Caco-2 (cell line): Measurements from ENCODE around the gene PPP1R2. TPM values are rescaled to one million over a fixed set of nuclear protein-coding genes. Genes with fewer than 3 reads are reported as not detected.
A peak's percentile ranks its signal among the peaks of the same experiment; 100 is the strongest.
"Not testable (repeated sequence)": the region's sequence is repeated elsewhere in the genome, so short reads cannot be mapped to it uniquely, and the experiment has no call there.

ENCODE experiments used
- Bru-seq: library from RNA; stranded (reverse); fragments of 400-500 nt; gene quantifications from one replicate; lab custom pipeline; 2021; lab: Mats Ljungman, UMichigan
- BruChase-seq, 2 experiments: library from RNA; stranded (reverse); fragments of 400-500 nt; gene quantifications; one replicate each; lab custom pipeline; 2021; lab: Mats Ljungman, UMichigan
- BruUV-seq: library from RNA; stranded (reverse); fragments of 400-500 nt; replicated peaks from 2 replicates; lab custom pipeline; 2021; lab: Mats Ljungman, UMichigan
- CTCF ChIA-PET: fragments of 300-600 bp; sonication (Branson Sonifier 250); formaldehyde crosslinking; loops from one replicate; lab custom pipeline; 2022; ENCODE audit warnings: antibody characterized with exemption; lab: Charles Lee
- POLR2A ChIA-PET: fragments of 300-600 bp; sonication (Branson Sonifier 250); formaldehyde crosslinking; loops from one replicate; lab custom pipeline; 2022; ENCODE audit warnings: antibody characterized with exemption; lab: Charles Lee
- DNase-seq, 2 experiments: peaks; one replicate each; pipeline versions ENCODE4 v3.0.0 to v3.0.0-alpha.2; 2020 to 2022
- H3K27me3 ChIP-seq: replicated peaks from 2 replicates; pipeline ENCODE4 v1.6.0; 2011; ENCODE audit warnings: low read length; ENCODE audit not compliant: control insufficient read depth, insufficient read depth
- H3K36me3 ChIP-seq: 2 replicates; pipeline ENCODE4 v1.5.1; 2011; ENCODE audit warnings: low read length; ENCODE audit not compliant: control insufficient read depth, insufficient read depth
- H3K4me1 ChIP-seq: fragments of 250-450 bp; sonication (Bioruptor Pico); 2 replicates; pipeline ENCODE4 v1.5.1; 2020; ENCODE audit warnings: mild to moderate bottlenecking
- H3K4me3 ChIP-seq: 2 replicates; pipeline ENCODE4 v1.5.1; 2011; ENCODE audit warnings: low read depth, mild to moderate bottlenecking, control low read depth, low read length
- H3K9me3 ChIP-seq: fragments of 250-450 bp; sonication (Bioruptor Pico); 2 replicates; pipeline ENCODE4 v1.5.1; 2020; ENCODE audit warnings: mild to moderate bottlenecking, moderate library complexity
- H3K27ac Mint-ChIP-seq: one replicate; pipeline ENCODE4 v1.8.0; 2022; ENCODE audit warnings: mixed read lengths; ENCODE audit not compliant: unreplicated experiment
- H3K27me3 Mint-ChIP-seq: one replicate; pipeline ENCODE4 v1.8.0; 2022; ENCODE audit warnings: mixed read lengths; ENCODE audit not compliant: insufficient read depth, unreplicated experiment
- H3K36me3 Mint-ChIP-seq: one replicate; pipeline ENCODE4 v1.8.0; 2022; ENCODE audit warnings: mild to moderate bottlenecking, mixed read lengths; ENCODE audit not compliant: insufficient read depth, unreplicated experiment
- H3K4me1 Mint-ChIP-seq: one replicate; pipeline ENCODE4 v1.8.0; 2022; ENCODE audit warnings: low read depth, mixed read lengths; ENCODE audit not compliant: unreplicated experiment
- H3K4me3 Mint-ChIP-seq: one replicate; pipeline ENCODE4 v1.8.0; 2022; ENCODE audit warnings: mild to moderate bottlenecking, moderate library complexity, mixed read lengths; ENCODE audit not compliant: unreplicated experiment
- H3K9me3 Mint-ChIP-seq: one replicate; pipeline ENCODE4 v1.8.0; 2022; ENCODE audit warnings: mixed read lengths; ENCODE audit not compliant: unreplicated experiment
- CTCF ChIP-seq, 2 experiments: fragments of 200-600 bp in 1 of 2; IDR thresholded peaks; 1 replicate in 1 of 2; 2 replicates in 1 of 2; pipeline versions ENCODE4 v1.5.1 to v1.8.0; 2011 to 2022; ENCODE audit warnings: antibody characterized with exemption in 1 of 2, control low read depth in 1 of 2, inconsistent platforms in 1 of 2, low read depth in 1 of 2, low read length in 1 of 2, mild to moderate bottlenecking in 1 of 2, moderate library complexity in 1 of 2; ENCODE audit not compliant: insufficient read depth in 1 of 2, severe bottlenecking in 1 of 2, unreplicated experiment in 1 of 2
- intact Hi-C: fragments of 100-400 bp; cut with micrococcal nuclease; formaldehyde crosslinking; loops from one replicate; pipeline ENCODE4 v1.10.0; 2022; ENCODE audit not compliant: unreplicated experiment
- long read RNA-seq: library from polyadenylated mRNA; stranded (forward); transcript quantifications from one replicate; pipeline ENCODE4 v2.0.0, GENCODE V29; 2022
- total RNA-seq: library from RNA; stranded (reverse); gene quantifications from 2 replicates; pipeline ENCODE4 v1.2.3, GENCODE V29; 2022

The PPP1R2 gene
- 135 and 150 TPM in 2 replicates for total RNA-seq
- percentile 96 among the genes with signal in this experiment for Bru-seq, nascent RNA
- percentile 96 among the genes with signal in this experiment for BruChase-seq, experiment 1, labeled RNA remaining after a 2-hour chase
- percentile 98 among the genes with signal in this experiment for BruChase-seq, experiment 2, labeled RNA remaining after a 6-hour chase
- long read RNA-seq, transcript PPP1R2-206 (6 exons, 3,450 nt), result major isoform, 400 of 439 reads
- long read RNA-seq, partial matches to known transcripts, result 2 of 439 reads
- long read RNA-seq, other reads (novel, unspliced or antisense), result 29 of 439 reads

DNA sequence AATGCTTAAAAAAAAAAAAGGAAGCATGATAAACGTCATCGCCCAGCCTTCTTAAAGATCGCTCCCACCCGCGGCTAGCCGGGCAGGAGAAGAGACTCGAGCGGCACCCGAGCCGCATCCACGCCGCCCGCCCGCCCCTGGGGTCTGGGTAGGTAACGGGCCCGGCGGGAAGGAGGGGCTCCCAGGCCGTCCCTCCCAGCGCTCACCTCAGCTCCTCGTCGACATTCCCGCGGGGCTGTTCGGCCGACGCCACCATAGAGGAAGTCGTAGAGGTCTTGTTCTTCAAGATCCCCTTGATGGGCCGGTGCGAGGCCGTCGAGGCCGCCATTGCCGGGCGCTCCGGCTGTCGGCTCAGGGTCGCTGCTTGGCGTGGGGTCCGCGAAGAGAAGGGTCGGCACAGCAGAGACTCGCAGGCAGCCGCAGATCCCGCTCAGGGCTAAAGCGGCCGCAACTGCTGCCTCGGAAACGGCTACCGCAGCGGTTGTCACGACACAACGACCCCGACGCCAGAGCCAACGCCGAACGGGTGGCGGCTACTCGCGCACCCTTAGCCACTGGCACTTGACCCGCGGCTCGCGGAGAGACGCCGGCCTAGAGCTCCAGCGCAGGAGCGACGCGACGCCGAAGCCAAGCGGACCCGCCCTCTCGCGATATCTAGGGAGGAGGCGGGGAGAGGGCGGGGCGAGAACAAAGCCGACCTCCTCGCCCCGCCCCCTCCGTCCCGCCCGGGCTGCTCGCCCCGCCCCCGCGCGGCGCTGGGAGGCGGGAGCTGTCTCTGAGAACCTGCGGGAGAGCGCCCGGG is at the start of gene PPP1R2:
Gene PPP1R2, minus strand, starts transcription at position 628 of the 802 bp plus-strand sequence. Its CDS starts 300 bp downstream, at position 328.
- ChIA-PET POLR2A (interaction anchor here (0.5 to 1.9 kb wide), 7 partner anchors 10 to 1302 kb away, joined by 3 to 6 read pairs (median 3); partner anchors contain the start of gene APOD), CTCF (interaction anchor here (0.6 to 2.5 kb wide), 4 partner anchors 20 to 273 kb away, joined by 3 to 13 read pairs (median 3); partner anchors contain the start of gene XXYLT1)
- Histone ChIP-seq H3K36me3 (no peaks in the 10 kb centered on the region), H3K4me1 (peaks cover 58% of the 10 kb centered on the region), H3K4me3 (peak within 1 kb of the TSS; percentile 79), H3K9me3 (no peaks in the 10 kb centered on the region), H3K27me3 (no peaks in the 10 kb centered on the region)
- H3K4me3 Mint-ChIP-seq, result peak within 1 kb of the TSS; percentile 67
- H3K27ac Mint-ChIP-seq, result peak within 1 kb of the TSS; percentile 90
- peaks cover 30% of the 10 kb centered on the region for H3K4me1 Mint-ChIP-seq
- peaks cover 16% of the 10 kb centered on the region for H3K36me3 Mint-ChIP-seq
- BruUV-seq, result no TSS peak
- no peaks in the 10 kb centered on the region for H3K27me3 Mint-ChIP-seq
- H3K9me3 Mint-ChIP-seq, result no peaks in the 10 kb centered on the region
- intact Hi-C loops, result no loop called here
- peak; percentile 89 to 94 for DNase-seq
- no peak for TF ChIP-seq CTCF (IDR thresholded peaks at IDR 0.05; ENCODE audit: insufficient read depth in 1 of 2, low read depth in 1 of 2, low read length in 1 of 2, severe bottlenecking in 1 of 2, unreplicated experiment in 1 of 2)

DNA sequence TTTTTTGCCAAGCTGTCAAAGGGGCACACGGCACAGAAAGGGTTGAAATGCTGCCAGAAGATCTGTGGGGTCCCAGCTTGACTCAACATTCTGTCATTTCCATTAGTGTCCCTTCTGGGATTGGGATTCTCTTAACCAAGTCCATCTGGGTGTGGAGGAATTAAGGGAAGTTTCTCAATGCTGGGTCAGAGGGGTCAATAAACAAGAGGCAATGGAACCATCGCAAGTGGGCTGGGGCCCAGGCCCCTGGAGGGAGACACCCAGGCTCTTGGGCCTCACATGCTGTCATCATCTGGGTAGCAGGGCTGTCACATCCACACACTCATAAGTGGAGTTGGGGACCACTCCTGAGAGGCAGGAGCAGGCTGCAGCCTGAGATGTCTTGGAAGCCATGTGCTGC is 48.7 kb upstream of the PPP1R2 start:
- no peak for DNase-seq
- no TSS peak for BruUV-seq
- no peaks in the 10 kb centered on the region for H3K27me3 ChIP-seq
- H3K36me3 ChIP-seq, result peaks cover 2% of the 10 kb centered on the region; the same call in 1 of the 2 replicates
- no peak overlapping the region for H3K27ac Mint-ChIP-seq
- ChIA-PET CTCF (no interaction called here), POLR2A (no interaction called here)
- H3K9me3 Mint-ChIP-seq, result no peaks in the 10 kb centered on the region
- no peaks in the 10 kb centered on the region for H3K36me3 Mint-ChIP-seq
- H3K4me3 Mint-ChIP-seq, result no peak overlapping the region
- H3K4me3 ChIP-seq, result no peak overlapping the region
- H3K27me3 Mint-ChIP-seq, result no peaks in the 10 kb centered on the region
- peaks cover 60% of the 10 kb centered on the region for H3K9me3 ChIP-seq
- H3K4me1 ChIP-seq, result peaks cover 47% of the 10 kb centered on the region
- TF ChIP-seq CTCF (IDR thresholded peaks at IDR 0.05; ENCODE audit: insufficient read depth in 1 of 2, low read depth in 1 of 2, low read length in 1 of 2, severe bottlenecking in 1 of 2, unreplicated experiment in 1 of 2), result no peak
- intact Hi-C loops, result no loop called here
- H3K4me1 Mint-ChIP-seq, result no peaks in the 10 kb centered on the region

GRCh38 chr3:195591220-195591619 is 48.1 kb upstream of the PPP1R2 start:
- no peaks in the 10 kb centered on the region for H3K27me3 ChIP-seq
- POLR2A ChIA-PET, result no interaction called here
- peaks cover 61% of the 10 kb centered on the region for H3K9me3 ChIP-seq
- no TSS peak for BruUV-seq
- CTCF ChIA-PET, result no interaction called here
- Mint-ChIP-seq H3K9me3 (no peaks in the 10 kb centered on the region), H3K4me3 (no peak overlapping the region), H3K36me3 (no peaks in the 10 kb centered on the region), H3K27ac (no peak overlapping the region), H3K4me1 (no peaks in the 10 kb centered on the region), H3K27me3 (no peaks in the 10 kb centered on the region)
- H3K4me1 ChIP-seq, result peaks cover 47% of the 10 kb centered on the region
- peaks cover 2% of the 10 kb centered on the region; the same call in 1 of the 2 replicates for H3K36me3 ChIP-seq
- intact Hi-C loops, result no loop called here
- H3K4me3 ChIP-seq, result no peak overlapping the region
- DNase-seq, result no peak
- no peak for TF ChIP-seq CTCF (IDR thresholded peaks at IDR 0.05; ENCODE audit: insufficient read depth in 1 of 2, low read depth in 1 of 2, low read length in 1 of 2, severe bottlenecking in 1 of 2, unreplicated experiment in 1 of 2)

DNA sequence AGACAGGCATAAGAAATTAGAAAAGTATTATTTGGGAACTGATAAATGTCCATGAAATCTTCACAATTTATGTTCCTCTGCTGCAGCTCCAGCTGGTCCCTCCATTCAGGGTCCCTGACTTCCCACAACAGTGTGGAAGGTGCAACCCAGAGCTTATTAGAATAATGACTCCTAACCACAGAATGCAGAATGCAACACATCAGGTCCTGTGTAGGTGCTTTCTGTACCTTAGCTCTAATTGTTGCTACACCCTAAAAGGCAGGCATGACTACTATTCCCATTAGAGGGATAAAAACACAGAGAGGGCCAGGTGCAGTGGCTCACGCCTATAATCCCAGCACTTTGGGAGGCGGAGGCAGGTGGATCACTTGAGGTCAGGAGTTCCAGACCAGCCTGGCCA is 47.3 kb upstream of the PPP1R2 start:
- H3K4me3 ChIP-seq, H3K9me3 Mint-ChIP-seq, H3K36me3 Mint-ChIP-seq, CTCF ChIA-PET, H3K27me3 ChIP-seq, POLR2A ChIA-PET, H3K4me1 Mint-ChIP-seq, H3K27me3 Mint-ChIP-seq, H3K36me3 ChIP-seq, BruUV-seq, intact Hi-C loops, H3K4me3 Mint-ChIP-seq: not testable (repeated sequence)
- Histone ChIP-seq H3K9me3 (peaks cover 61% of the 10 kb centered on the region), H3K4me1 (peaks cover 55% of the 10 kb centered on the region)
- DNase-seq, result peak in 1 of 2 experiments; percentile 4
- H3K27ac Mint-ChIP-seq, result peak overlapping the region; percentile 29
